ENCODE data around the gene SREBF2. TPM values are rescaled to one million over a fixed set of nuclear protein-coding genes. Genes with fewer than 3 reads are reported as not detected.

Gene SREBF2
- total and polyA plus RNA-seq, 2 donors (not counting 3 experiments of a cell fraction or from before 2014, with no cell fraction given) = 101 to 136 TPM

- ChIA-PET CTCF (interaction anchor here (1.0 to 4.5 kb wide), 5 partner anchors 9 to 215 kb away, joined by 3 to 28 read pairs (median 5); partner anchors contain the start of gene TNFRSF13C), POLR2A (no interaction called here)
- no peaks in the 10 kb centered on the region for H3K9me3 ChIP-seq (replicated peaks; ENCODE audit: control insufficient read depth, insufficient read depth, low read length)
- no peak overlapping the region for H3K9ac ChIP-seq (replicated peaks; ENCODE audit: extremely low read depth, insufficient read depth, low read length)
- no peaks in the 10 kb centered on the region for H3K36me3 ChIP-seq (ENCODE audit: control insufficient read depth in 2 of 2, extremely low read depth in 1 of 2, insufficient read depth in 2 of 2, low read length in 2 of 2)
- H3K4me3 ChIP-seq (replicated peaks in 1 of 3; ENCODE audit: insufficient read depth in 1 of 3, low read depth in 1 of 3, low read length in 3 of 3) = no peak overlapping the region
- FAIRE-seq = no peak
- no peak for DNase-seq (ENCODE audit: low read depth, low spot score)
- H4K20me1 ChIP-seq (replicated peaks; ENCODE audit: control insufficient read depth, extremely low read depth, insufficient read depth, low read length) = no peaks in the 10 kb centered on the region
- no peak overlapping the region for H2AFZ ChIP-seq (ENCODE audit: low read depth, low read length)
- TF ChIP-seq POLR2AphosphoS5 (IDR thresholded peaks at IDR 0.05; ENCODE audit: insufficient read depth, low read depth, low read length) (no peak), EZH2 (IDR thresholded peaks at IDR 0.05; ENCODE audit: borderline replicate concordance, low read depth, low read length, severe bottlenecking) (peak; percentile 56), JUN (IDR thresholded peaks at IDR 0.05; ENCODE audit: borderline replicate concordance, insufficient read depth, insufficient read length, low read depth) (no peak)
- H3K79me2 ChIP-seq (ENCODE audit: control insufficient read depth, insufficient read depth, low read length) = no peaks in the 10 kb centered on the region
- no TSS peak for BruUV-seq (replicated peaks)
- H3K4me2 ChIP-seq (ENCODE audit: insufficient read depth, low read length) = no peak overlapping the region
- dilution Hi-C loops (cut with MboI; ENCODE audit: extremely low pct_ligation_motif_present, low sequenced_read_pairs) = no loop called here
- peaks cover 6% of the 10 kb centered on the region for H3K4me1 ChIP-seq (ENCODE audit: control insufficient read depth, extremely low read depth, insufficient read depth, low read length)
- H3K27ac ChIP-seq (ENCODE audit: insufficient read depth, low read depth, low read length) = no peak overlapping the region
- H3K9me1 ChIP-seq (replicated peaks; ENCODE audit: control insufficient read depth, extremely low read depth, insufficient read depth, low read length) = no peaks in the 10 kb centered on the region
- intact Hi-C loops (cut with micrococcal nuclease) = no loop called here
- peaks cover 53 to 73% of the 10 kb centered on the region in 2 experiments for H3K27me3 ChIP-seq (ENCODE audit: control insufficient read depth in 2 of 2, insufficient read depth in 2 of 2, low read length in 2 of 2)
These were observed 79.6 kb downstream of the SREBF2 start for GRCh38 chr22:41912338-41913039.

DNA sequence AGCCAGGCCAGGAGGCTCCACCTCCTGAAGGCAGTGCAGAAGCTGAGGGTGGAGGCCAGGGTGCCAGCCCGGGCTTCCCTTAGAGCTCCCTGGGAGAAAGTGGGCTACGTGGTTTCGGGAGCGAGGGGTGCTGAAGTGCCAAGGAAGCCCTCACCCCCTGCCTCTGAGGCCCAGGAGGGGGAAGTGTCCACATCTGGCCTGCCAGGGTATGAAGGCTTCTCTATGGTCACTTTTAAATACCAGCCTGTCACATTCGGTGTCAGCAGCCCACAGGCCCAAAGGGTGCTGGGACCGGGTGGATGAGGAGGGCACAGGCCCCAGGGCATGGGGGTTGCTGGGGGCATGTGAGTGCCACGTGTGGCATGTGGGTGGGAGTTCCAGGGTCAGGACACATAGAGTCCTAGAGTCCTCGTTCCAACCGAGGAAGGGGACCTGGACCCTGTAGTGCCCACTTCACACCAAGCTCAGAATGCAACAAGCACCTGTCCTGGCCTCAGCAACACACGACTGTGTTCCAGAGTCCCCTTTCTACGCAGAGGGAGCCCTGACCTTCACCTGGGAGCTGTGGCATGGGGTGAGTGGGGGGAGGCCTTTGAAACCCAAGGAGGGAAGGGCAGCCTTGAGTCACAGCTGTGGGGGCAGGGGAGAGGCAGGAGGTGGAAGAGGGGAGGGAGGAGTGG, 80.3 kb downstream of the SREBF2 start:
- ChIA-PET CTCF (interaction anchor here (1.4 to 4.5 kb wide), 4 partner anchors 12 to 216 kb away, joined by 4 to 28 read pairs (median 6); partner anchors contain the start of gene TNFRSF13C), POLR2A (no interaction called here)
- Histone ChIP-seq H3K9ac (replicated peaks; ENCODE audit: extremely low read depth, insufficient read depth, low read length) (no peak overlapping the region), H4K20me1 (replicated peaks; ENCODE audit: control insufficient read depth, extremely low read depth, insufficient read depth, low read length) (no peaks in the 10 kb centered on the region), H3K27ac (ENCODE audit: insufficient read depth, low read depth, low read length) (no peak overlapping the region), H3K4me3 (replicated peaks in 1 of 3; ENCODE audit: insufficient read depth in 1 of 3, low read depth in 1 of 3, low read length in 3 of 3) (no peak overlapping the region), H3K79me2 (ENCODE audit: control insufficient read depth, insufficient read depth, low read length) (no peaks in the 10 kb centered on the region), H3K36me3 (ENCODE audit: control insufficient read depth in 2 of 2, extremely low read depth in 1 of 2, insufficient read depth in 2 of 2, low read length in 2 of 2) (no peaks in the 10 kb centered on the region), H3K9me1 (replicated peaks; ENCODE audit: control insufficient read depth, extremely low read depth, insufficient read depth, low read length) (no peaks in the 10 kb centered on the region), H3K4me2 (ENCODE audit: insufficient read depth, low read length) (no peak overlapping the region), H3K9me3 (replicated peaks; ENCODE audit: control insufficient read depth, insufficient read depth, low read length) (no peaks in the 10 kb centered on the region), H3K27me3 (ENCODE audit: control insufficient read depth in 2 of 2, insufficient read depth in 2 of 2, low read length in 2 of 2) (peaks cover 53 to 73% of the 10 kb centered on the region in 2 experiments), H3K4me1 (ENCODE audit: control insufficient read depth, extremely low read depth, insufficient read depth, low read length) (peaks cover 9% of the 10 kb centered on the region), H2AFZ (ENCODE audit: low read depth, low read length) (no peak overlapping the region)
- intact Hi-C loops (cut with micrococcal nuclease) = no loop called here
- TF ChIP-seq GATA2 (IDR thresholded peaks at IDR 0.05; ENCODE audit: insufficient read depth, insufficient read length, low read depth, low read length) (no peak), FOS (IDR thresholded peaks at IDR 0.05; ENCODE audit: borderline replicate concordance, insufficient read depth, low read length) (no peak), CTCF (IDR thresholded peaks at IDR 0.05; ENCODE audit: extremely low read depth in 1 of 2, insufficient read depth in 1 of 2, low read depth in 1 of 2, low read length in 2 of 2) (no peak), MYC (IDR thresholded peaks at IDR 0.05; ENCODE audit: low read depth, low read length) (no peak), POLR2AphosphoS5 (IDR thresholded peaks at IDR 0.05; ENCODE audit: insufficient read depth, low read depth, low read length) (no peak), JUN (IDR thresholded peaks at IDR 0.05; ENCODE audit: borderline replicate concordance, insufficient read depth, insufficient read length, low read depth) (no peak), POLR2A (IDR thresholded peaks at IDR 0.05; ENCODE audit: low read depth, low read length) (no peak), EZH2 (IDR thresholded peaks at IDR 0.05; ENCODE audit: borderline replicate concordance, low read depth, low read length, severe bottlenecking) (no peak)
- TF ChIP-seq, protein P1, sequence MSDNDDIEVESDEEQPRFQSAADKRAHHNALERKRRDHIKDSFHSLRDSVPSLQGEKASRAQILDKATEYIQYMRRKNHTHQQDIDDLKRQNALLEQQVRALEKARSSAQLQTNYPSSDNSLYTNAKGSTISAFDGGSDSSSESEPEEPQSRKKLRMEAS (IDR thresholded peaks at IDR 0.05; ENCODE audit: insufficient read depth, insufficient read length) = no peak
- BruUV-seq (replicated peaks) = no TSS peak
- dilution Hi-C loops (cut with MboI; ENCODE audit: extremely low pct_ligation_motif_present, low sequenced_read_pairs) = no loop called here
- FAIRE-seq (no peak), DNase-seq (ENCODE audit: low read depth, low spot score) (no peak)

Data from endothelial cell of umbilical vein (primary cell).